8988T (cell line): ENCODE results near the gene FNDC4.
"Not testable (repeated sequence)": the region's sequence is repeated elsewhere in the genome, so short reads cannot be mapped to it uniquely, and the experiment has no call there.

Experiments
- DNase-seq: peaks from one replicate; pipeline ENCODE4 v3.0.0; 2011

Gene FNDC4

GRCh38 chr2:27494944-27495554 lies at the start of gene FNDC4:
FNDC4 (minus strand) TSS chr2:27495200; CDS start chr2:27494679, 521 bp downstream.
- DNase-seq: peak; percentile 42

- DNase-seq: no peak
These were observed 49.3 kb upstream of the FNDC4 start for GRCh38 chr2:27544143-27544821.

GRCh38 chr2:27539649-27540048 lies 44.6 kb upstream of the FNDC4 start:
- not testable (repeated sequence) for DNase-seq

- DNase-seq: not testable (repeated sequence)
These were observed 43.9 kb upstream of the FNDC4 start for GRCh38 chr2:27538839-27539450.

- DNase-seq: no peak
These were observed 42.3 kb upstream of the FNDC4 start for GRCh38 chr2:27537287-27537686.

GRCh38 chr2:27531983-27532382 lies 37.0 kb upstream of the FNDC4 start:
- no peak for DNase-seq

GRCh38 chr2:27527182-27527581 lies 32.2 kb upstream of the FNDC4 start:
- DNase-seq: no peak

- DNase-seq: no peak
These were observed 27.5 kb upstream of the FNDC4 start for GRCh38 chr2:27522400-27522945.

- no peak for DNase-seq
These were observed 25.3 kb upstream of the FNDC4 start for GRCh38 chr2:27520316-27520715.

GRCh38 chr2:27518782-27519113 lies 23.7 kb upstream of the FNDC4 start:
- no peak for DNase-seq

GRCh38 chr2:27518113-27518781 lies 23.2 kb upstream of the FNDC4 start:
- no peak for DNase-seq

GRCh38 chr2:27509326-27509725 lies 14.3 kb upstream of the FNDC4 start:
- DNase-seq: no peak

GRCh38 chr2:27507293-27507692 lies 12.3 kb upstream of the FNDC4 start:
- no peak for DNase-seq

- DNase-seq: no peak
These were observed 11.6 kb upstream of the FNDC4 start for GRCh38 chr2:27506587-27506986.

- DNase-seq: no peak
These were observed 7.1 kb upstream of the FNDC4 start for GRCh38 chr2:27502142-27502541.

GRCh38 chr2:27501042-27501441 lies 6.0 kb upstream of the FNDC4 start:
- no peak for DNase-seq

- DNase-seq: no peak
These were observed 4.0 kb upstream of the FNDC4 start for GRCh38 chr2:27498975-27499374.

GRCh38 chr2:27497288-27497627 lies 2.3 kb upstream of the FNDC4 start:
- DNase-seq: no peak

- DNase-seq: no peak
These were observed 1.6 kb upstream of the FNDC4 start, which contains the start of gene GCKR for GRCh38 chr2:27496357-27497287. GCKR (plus strand) TSS chr2:27496839; CDS start chr2:27496905, 66 bp downstream.

- DNase-seq: no peak
These were observed 898 bp upstream of the FNDC4 start for GRCh38 chr2:27495840-27496356.

GRCh38 chr2:27494284-27494943 lies 586 bp downstream of the FNDC4 start:
- DNase-seq: peak; percentile 45

- no peak for DNase-seq
These were observed 1.1 kb downstream of the FNDC4 start for GRCh38 chr2:27493948-27494283.
